Measurements from ENCODE around the gene KCNN4.

KCNN4 gene

DNA sequence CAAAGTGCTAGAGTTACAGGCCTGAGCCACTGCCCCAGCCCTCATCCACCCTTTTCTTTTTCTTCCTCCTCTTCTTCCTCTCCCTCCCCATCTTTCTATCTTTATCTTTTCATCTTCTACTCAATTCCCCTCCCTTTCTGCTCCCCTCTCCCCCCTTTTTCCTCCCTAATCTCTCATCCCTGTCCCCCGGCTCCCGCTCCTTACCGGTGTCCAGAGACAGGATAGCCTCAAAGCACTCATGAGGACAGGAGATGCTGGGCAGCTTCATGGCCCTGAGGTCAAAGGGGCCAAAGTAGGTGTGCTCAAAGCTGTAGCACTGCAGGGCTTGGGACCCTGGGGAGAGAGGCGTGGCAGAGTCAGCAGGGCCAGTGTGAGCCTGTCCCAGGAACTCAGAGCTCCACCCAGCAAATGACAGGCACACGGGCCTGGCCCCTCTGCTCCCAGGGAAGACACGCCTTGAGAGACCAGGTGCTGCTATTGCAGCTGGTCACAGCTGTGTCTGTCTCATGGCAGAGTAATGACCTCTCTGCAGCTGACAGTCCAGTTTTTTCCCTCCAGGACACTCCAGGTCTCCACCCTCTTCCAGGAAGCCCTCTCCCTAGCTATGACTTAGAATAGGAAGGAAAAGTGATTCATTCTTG, 18.8 kb upstream of the KCNN4 start:
- Histone ChIP-seq H3K4me1 (peaks cover 0 to 13% (median 6%) of the 10 kb centered on the region in 4 donors), H3K9me3 (no peaks in the 10 kb centered on the region), H3K4me3 (no peak overlapping the region), H3K27me3 (peaks cover 0 to 58% of the 10 kb centered on the region in 2 donors), H3K36me3 (no peaks in the 10 kb centered on the region), H3K27ac (no peak overlapping the region)
- intact Hi-C loops (cut with DNase I; ENCODE audit: low total_unique reads) = no loop called here
- TF ChIP-seq, protein P1, sequence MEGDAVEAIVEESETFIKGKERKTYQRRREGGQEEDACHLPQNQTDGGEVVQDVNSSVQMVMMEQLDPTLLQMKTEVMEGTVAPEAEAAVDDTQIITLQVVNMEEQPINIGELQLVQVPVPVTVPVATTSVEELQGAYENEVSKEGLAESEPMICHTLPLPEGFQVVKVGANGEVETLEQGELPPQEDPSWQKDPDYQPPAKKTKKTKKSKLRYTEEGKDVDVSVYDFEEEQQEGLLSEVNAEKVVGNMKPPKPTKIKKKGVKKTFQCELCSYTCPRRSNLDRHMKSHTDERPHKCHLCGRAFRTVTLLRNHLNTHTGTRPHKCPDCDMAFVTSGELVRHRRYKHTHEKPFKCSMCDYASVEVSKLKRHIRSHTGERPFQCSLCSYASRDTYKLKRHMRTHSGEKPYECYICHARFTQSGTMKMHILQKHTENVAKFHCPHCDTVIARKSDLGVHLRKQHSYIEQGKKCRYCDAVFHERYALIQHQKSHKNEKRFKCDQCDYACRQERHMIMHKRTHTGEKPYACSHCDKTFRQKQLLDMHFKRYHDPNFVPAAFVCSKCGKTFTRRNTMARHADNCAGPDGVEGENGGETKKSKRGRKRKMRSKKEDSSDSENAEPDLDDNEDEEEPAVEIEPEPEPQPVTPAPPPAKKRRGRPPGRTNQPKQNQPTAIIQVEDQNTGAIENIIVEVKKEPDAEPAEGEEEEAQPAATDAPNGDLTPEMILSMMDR (IDR thresholded peaks at IDR 0.05) = no peak
- DNase-seq = no peak

DNA sequence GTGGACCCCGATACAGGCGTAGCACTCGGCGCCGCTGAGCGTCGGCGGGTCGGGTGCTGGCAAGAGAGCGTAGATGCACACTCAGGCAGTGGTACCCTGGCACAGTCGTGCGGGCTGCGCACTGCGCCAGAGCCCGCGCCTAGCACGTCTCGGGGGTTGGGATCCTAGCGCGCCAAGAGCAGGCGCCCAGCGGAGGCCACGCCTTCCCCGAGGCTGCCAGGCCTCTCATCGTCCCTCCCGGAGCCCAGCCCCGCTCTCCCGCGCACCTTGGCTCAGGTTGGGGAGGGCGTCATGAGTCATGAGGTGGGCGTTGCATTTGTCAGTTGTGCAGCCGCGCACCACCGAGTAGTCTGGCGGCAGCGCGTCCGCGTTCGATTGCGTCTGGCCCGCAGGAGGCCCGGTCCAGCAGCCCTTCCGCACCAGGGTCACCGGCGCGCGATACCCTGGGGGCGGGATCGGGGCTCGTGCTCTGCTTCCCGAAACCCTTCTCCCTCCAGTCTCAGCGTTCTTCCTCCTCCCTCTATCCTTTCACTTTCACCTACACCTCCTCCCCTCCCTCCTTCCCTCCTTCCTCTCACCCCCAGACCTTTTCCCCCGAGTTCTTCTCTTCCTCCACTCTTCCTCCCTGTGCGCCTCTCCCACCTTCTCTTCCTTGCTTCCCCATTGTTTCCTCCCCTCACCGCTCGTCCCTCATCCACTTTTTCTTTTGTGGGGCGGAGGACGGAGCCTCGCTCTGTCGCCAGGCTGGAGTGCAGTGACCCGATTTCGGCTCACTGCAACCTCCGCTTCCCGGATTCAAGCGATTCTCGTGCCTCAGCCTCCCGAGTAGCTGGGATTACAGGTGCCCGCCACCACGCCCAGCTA, 18.0 kb upstream of the KCNN4 start:
- Histone ChIP-seq H3K27ac (no peak overlapping the region), H3K4me1 (peaks cover 0 to 13% (median 6%) of the 10 kb centered on the region in 4 donors), H3K27me3 (peaks cover 0 to 58% of the 10 kb centered on the region in 2 donors), H3K36me3 (no peaks in the 10 kb centered on the region), H3K4me3 (peak overlapping the region; percentile 38 to 46), H3K9me3 (no peaks in the 10 kb centered on the region)
- intact Hi-C loops (cut with DNase I; ENCODE audit: low total_unique reads) = no loop called here
- DNase-seq = no peak
- TF ChIP-seq, protein P1 (IDR thresholded peaks at IDR 0.05) = no peak

DNA sequence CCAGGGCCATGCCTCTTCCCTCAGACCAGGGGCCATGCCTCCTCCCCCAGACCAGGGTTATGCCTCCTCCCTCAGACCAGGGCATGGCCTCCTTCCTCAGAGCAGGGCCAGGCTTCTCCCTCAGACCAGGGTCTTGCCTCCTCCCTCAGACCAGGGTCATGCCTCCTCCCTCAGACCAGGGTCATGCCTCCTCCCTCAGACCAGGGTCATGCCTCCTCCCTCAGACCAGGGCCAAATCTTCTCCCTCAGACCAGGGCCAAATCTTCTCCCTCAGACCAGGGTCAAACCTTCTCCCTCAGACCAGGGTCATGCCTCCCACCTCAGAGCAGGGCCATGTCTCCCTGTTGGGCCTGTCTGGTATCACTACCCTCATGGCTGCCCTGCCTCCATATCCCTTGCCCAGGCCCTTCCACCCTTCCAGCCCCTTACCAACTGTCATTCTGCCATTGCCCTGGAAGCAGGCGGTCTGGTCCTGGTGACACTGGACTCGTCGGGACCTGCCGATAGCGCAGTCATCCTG, 17.3 kb upstream of the KCNN4 start:
- Histone ChIP-seq H3K4me1 (peaks cover 0 to 13% (median 6%) of the 10 kb centered on the region in 4 donors), H3K9me3 (no peaks in the 10 kb centered on the region), H3K36me3 (no peaks in the 10 kb centered on the region), H3K4me3 (peak overlapping the region; percentile 38 to 46), H3K27me3 (peaks cover 0 to 54% of the 10 kb centered on the region in 2 donors), H3K27ac (no peak overlapping the region)
- intact Hi-C loops (cut with DNase I; ENCODE audit: low total_unique reads) = no loop called here
- TF ChIP-seq, protein P1 (IDR thresholded peaks at IDR 0.05) = no peak
- DNase-seq = no peak

DNA sequence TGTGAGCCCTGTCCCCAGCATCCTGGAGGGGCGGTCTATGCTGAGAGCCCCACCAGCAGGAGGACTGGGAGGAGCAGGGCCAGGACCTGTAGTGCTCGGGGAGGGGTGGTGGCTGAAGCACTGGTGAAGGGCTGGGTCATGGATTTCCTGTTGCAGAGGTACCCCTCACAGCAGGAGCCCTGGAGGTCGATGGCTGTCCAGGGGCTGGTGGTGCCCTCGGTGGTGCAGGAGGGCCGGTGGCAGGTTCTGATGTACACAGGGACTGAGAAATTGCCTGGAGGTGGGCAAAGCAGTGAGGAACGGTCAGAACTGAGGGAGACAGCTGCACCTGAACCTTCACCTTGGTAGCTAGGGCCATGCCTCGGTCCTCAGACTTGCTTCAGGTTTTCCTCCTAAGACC, 16.8 kb upstream of the KCNN4 start:
- TF ChIP-seq, protein P1 (IDR thresholded peaks at IDR 0.05) = no peak
- no peaks in the 10 kb centered on the region for H3K9me3 ChIP-seq
- peaks cover 0 to 13% (median 6%) of the 10 kb centered on the region in 4 donors for H3K4me1 ChIP-seq
- peaks cover 0 to 55% of the 10 kb centered on the region in 2 donors for H3K27me3 ChIP-seq
- no peaks in the 10 kb centered on the region for H3K36me3 ChIP-seq
- H3K4me3 ChIP-seq = no peak overlapping the region
- intact Hi-C loops (cut with DNase I; ENCODE audit: low total_unique reads) = no loop called here
- peak in 1 of 2 donors; percentile 46 for DNase-seq
- H3K27ac ChIP-seq = no peak overlapping the region

GRCh38 chr19:43797118-43797517, 16.3 kb upstream of the KCNN4 start:
- Histone ChIP-seq H3K4me1 (peaks cover 0 to 13% (median 6%) of the 10 kb centered on the region in 4 donors), H3K4me3 (no peak overlapping the region), H3K27ac (no peak overlapping the region), H3K9me3 (no peaks in the 10 kb centered on the region), H3K36me3 (no peaks in the 10 kb centered on the region), H3K27me3 (peaks cover 0 to 51% of the 10 kb centered on the region in 2 donors)
- TF ChIP-seq, protein P1 (IDR thresholded peaks at IDR 0.05) = no peak
- intact Hi-C loops (cut with DNase I; ENCODE audit: low total_unique reads) = no loop called here
- peak in 1 of 2 donors; percentile 32 for DNase-seq

Measured in tibial artery (tissue), 4 donors.